GM23338 (cell line): ENCODE measurements around the gene TMTC2. TPM values are rescaled to one million over a fixed set of nuclear protein-coding genes. Genes with fewer than 3 reads are reported as not detected.

Experiments used
- ATAC-seq: fragments of 200-7000 bp; cut with Tn5 transposase; 3 replicates; pipeline ENCODE4 v1.9.1; 2020
- DNase-seq: peaks from one replicate; pipeline ENCODE4 v3.0.0-alpha.2; 2015; ENCODE audit warnings: low spot score
- H2AFZ ChIP-seq: fragments of 200-600 bp; sonication (generic); 2 replicates; pipeline ENCODE4 v1.8.0; 2016; ENCODE audit warnings: antibody characterized with exemption, mild to moderate bottlenecking, moderate library complexity
- H3F3A ChIP-seq: fragments of 200-600 bp; sonication (generic); replicated peaks from 2 replicates; pipeline ENCODE4 v1.8.0; 2017; ENCODE audit warnings: antibody characterized with exemption, mixed run types, low read depth
- H3K27ac ChIP-seq: fragments of 200-600 bp; sonication (generic); 2 replicates; pipeline ENCODE4 v1.6.1; 2016; ENCODE audit warnings: low read depth
- H3K27me3 ChIP-seq: fragments of 200-600 bp; sonication (generic); 2 replicates; pipeline ENCODE4 v1.8.0; 2016; ENCODE audit warnings: mild to moderate bottlenecking, mixed run types, moderate library complexity; ENCODE audit not compliant: insufficient read depth
- H3K36me3 ChIP-seq: fragments of 200-600 bp; sonication (generic); 2 replicates; pipeline ENCODE4 v1.8.0; 2016; ENCODE audit warnings: mild to moderate bottlenecking; ENCODE audit not compliant: insufficient read depth
- H3K4me1 ChIP-seq: fragments of 200-600 bp; sonication (generic); 2 replicates; pipeline ENCODE4 v1.8.0; 2016; ENCODE audit warnings: mild to moderate bottlenecking, moderate library complexity; ENCODE audit not compliant: insufficient read depth
- H3K4me2 ChIP-seq: fragments of 200-600 bp; sonication (generic); 2 replicates; pipeline ENCODE4 v1.7.1; 2017; ENCODE audit warnings: mixed run types
- H3K4me3 ChIP-seq: fragments of 200-600 bp; sonication (generic); 2 replicates; pipeline ENCODE4 v1.6.1; 2016; ENCODE audit warnings: mixed run types
- H3K79me2 ChIP-seq: fragments of 200-600 bp; sonication (generic); replicated peaks from 2 replicates; pipeline ENCODE4 v1.8.0; 2017; ENCODE audit warnings: mild to moderate bottlenecking; ENCODE audit not compliant: insufficient read depth
- H3K9me2 ChIP-seq: fragments of 200-600 bp; sonication (generic); 2 replicates; pipeline ENCODE4 v1.8.0; 2017; ENCODE audit not compliant: insufficient read depth
- H4K20me1 ChIP-seq: fragments of 200-600 bp; sonication (generic); replicated peaks from 2 replicates; pipeline ENCODE4 v1.8.0; 2017; ENCODE audit warnings: mild to moderate bottlenecking; ENCODE audit not compliant: insufficient read depth
- H3K27ac Mint-ChIP-seq: 2 replicates; pipeline ENCODE4 v1.8.0; 2020; ENCODE audit warnings: inconsistent platforms, mild to moderate bottlenecking, moderate library complexity, mixed read lengths
- H3K27me3 Mint-ChIP-seq: 3 replicates; pipeline ENCODE4 v1.8.0; 2022; ENCODE audit warnings: low read depth, mild to moderate bottlenecking, moderate library complexity, mixed read lengths, inconsistent platforms; ENCODE audit not compliant: insufficient read depth, poor library complexity
- H3K36me3 Mint-ChIP-seq: 3 replicates; pipeline ENCODE4 v1.8.0; 2021; ENCODE audit warnings: low read depth, mild to moderate bottlenecking, inconsistent platforms, moderate library complexity, mixed read lengths
- H3K4me1 Mint-ChIP-seq: 3 replicates; pipeline ENCODE4 v1.8.0; 2020; ENCODE audit warnings: mild to moderate bottlenecking, inconsistent platforms, mixed read lengths
- H3K4me3 Mint-ChIP-seq: 3 replicates; pipeline ENCODE4 v1.8.0; 2021; ENCODE audit warnings: moderate library complexity, mild to moderate bottlenecking, inconsistent platforms, mixed read lengths
- H3K9me3 Mint-ChIP-seq: 3 replicates; pipeline ENCODE4 v1.8.0; 2020; ENCODE audit warnings: moderate library complexity, mild to moderate bottlenecking, inconsistent platforms, mixed read lengths
- CREB1 ChIP-seq: fragments of 250-450 bp; sonication (Bioruptor Pico); IDR thresholded peaks from 2 replicates; pipeline ENCODE4 v1.5.0; 2020; ENCODE audit warnings: low read depth, mild to moderate bottlenecking, moderate library complexity
- polyA plus RNA-seq: library from polyadenylated mRNA; unstranded; fragments of >200 nt; fragmentation: Nextera tagmentation; extraction: Ambion mirVana; gene quantifications from 2 replicates; pipeline ENCODE4 v1.2.1, GENCODE V29; 2016
- total RNA-seq: library from RNA; depleted of rRNA; stranded (reverse); fragments of >200 nt; shearing (Covaris generic); gene quantifications from 2 replicates; pipeline ENCODE4 v1.2.3, GENCODE V29; 2014
- TF ChIP-seq, protein P1 (sequence below): fragments of 250-450 bp; sonication (Bioruptor Pico); IDR thresholded peaks from 2 replicates; pipeline ENCODE4 v1.5.0; 2020; ENCODE audit warnings: mild to moderate bottlenecking, moderate library complexity
- TF ChIP-seq, protein P2 (sequence below), 2 experiments: fragments of 200-600 bp in 1 of 2; sonication (generic) in 1 of 2; conservative IDR thresholded peaks; 2 replicates each; pipeline versions ENCODE4 v1.5.1 to v1.6.1; 2016 to 2017; ENCODE audit warnings: antibody characterized with exemption in 2 of 2, low read depth in 2 of 2, mild to moderate bottlenecking in 2 of 2, moderate library complexity in 1 of 2
- TF ChIP-seq, protein P3 (sequence below): IDR thresholded peaks from one replicate; pipeline ENCODE4 v1.6.1; 2018; ENCODE audit warnings: antibody characterized with exemption; ENCODE audit not compliant: unreplicated experiment

Gene TMTC2
- total and polyA plus RNA-seq, 2 experiments from 2014 or later = 0.57 to 6.5 TPM

DNA sequence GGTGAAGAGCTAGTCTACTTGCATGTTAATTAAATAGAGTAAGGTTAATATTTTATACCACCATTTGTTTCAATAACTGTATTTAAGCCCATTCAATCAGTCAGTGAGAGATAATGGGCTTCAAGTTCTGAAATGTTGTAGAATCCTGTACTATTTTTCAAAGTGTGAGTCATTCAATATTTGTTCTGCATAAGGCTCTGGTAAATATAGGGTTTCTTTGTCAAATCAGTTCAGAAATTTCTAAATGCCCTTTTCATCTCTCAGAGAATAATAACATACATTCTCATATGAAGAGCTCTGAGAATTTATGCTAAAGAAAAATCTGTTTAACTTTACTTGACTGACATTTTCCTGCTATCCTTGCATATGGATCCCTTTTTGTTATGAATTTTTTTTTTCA, 493.3 kb downstream of the TMTC2 start (continued):
- TF ChIP-seq, protein P1, sequence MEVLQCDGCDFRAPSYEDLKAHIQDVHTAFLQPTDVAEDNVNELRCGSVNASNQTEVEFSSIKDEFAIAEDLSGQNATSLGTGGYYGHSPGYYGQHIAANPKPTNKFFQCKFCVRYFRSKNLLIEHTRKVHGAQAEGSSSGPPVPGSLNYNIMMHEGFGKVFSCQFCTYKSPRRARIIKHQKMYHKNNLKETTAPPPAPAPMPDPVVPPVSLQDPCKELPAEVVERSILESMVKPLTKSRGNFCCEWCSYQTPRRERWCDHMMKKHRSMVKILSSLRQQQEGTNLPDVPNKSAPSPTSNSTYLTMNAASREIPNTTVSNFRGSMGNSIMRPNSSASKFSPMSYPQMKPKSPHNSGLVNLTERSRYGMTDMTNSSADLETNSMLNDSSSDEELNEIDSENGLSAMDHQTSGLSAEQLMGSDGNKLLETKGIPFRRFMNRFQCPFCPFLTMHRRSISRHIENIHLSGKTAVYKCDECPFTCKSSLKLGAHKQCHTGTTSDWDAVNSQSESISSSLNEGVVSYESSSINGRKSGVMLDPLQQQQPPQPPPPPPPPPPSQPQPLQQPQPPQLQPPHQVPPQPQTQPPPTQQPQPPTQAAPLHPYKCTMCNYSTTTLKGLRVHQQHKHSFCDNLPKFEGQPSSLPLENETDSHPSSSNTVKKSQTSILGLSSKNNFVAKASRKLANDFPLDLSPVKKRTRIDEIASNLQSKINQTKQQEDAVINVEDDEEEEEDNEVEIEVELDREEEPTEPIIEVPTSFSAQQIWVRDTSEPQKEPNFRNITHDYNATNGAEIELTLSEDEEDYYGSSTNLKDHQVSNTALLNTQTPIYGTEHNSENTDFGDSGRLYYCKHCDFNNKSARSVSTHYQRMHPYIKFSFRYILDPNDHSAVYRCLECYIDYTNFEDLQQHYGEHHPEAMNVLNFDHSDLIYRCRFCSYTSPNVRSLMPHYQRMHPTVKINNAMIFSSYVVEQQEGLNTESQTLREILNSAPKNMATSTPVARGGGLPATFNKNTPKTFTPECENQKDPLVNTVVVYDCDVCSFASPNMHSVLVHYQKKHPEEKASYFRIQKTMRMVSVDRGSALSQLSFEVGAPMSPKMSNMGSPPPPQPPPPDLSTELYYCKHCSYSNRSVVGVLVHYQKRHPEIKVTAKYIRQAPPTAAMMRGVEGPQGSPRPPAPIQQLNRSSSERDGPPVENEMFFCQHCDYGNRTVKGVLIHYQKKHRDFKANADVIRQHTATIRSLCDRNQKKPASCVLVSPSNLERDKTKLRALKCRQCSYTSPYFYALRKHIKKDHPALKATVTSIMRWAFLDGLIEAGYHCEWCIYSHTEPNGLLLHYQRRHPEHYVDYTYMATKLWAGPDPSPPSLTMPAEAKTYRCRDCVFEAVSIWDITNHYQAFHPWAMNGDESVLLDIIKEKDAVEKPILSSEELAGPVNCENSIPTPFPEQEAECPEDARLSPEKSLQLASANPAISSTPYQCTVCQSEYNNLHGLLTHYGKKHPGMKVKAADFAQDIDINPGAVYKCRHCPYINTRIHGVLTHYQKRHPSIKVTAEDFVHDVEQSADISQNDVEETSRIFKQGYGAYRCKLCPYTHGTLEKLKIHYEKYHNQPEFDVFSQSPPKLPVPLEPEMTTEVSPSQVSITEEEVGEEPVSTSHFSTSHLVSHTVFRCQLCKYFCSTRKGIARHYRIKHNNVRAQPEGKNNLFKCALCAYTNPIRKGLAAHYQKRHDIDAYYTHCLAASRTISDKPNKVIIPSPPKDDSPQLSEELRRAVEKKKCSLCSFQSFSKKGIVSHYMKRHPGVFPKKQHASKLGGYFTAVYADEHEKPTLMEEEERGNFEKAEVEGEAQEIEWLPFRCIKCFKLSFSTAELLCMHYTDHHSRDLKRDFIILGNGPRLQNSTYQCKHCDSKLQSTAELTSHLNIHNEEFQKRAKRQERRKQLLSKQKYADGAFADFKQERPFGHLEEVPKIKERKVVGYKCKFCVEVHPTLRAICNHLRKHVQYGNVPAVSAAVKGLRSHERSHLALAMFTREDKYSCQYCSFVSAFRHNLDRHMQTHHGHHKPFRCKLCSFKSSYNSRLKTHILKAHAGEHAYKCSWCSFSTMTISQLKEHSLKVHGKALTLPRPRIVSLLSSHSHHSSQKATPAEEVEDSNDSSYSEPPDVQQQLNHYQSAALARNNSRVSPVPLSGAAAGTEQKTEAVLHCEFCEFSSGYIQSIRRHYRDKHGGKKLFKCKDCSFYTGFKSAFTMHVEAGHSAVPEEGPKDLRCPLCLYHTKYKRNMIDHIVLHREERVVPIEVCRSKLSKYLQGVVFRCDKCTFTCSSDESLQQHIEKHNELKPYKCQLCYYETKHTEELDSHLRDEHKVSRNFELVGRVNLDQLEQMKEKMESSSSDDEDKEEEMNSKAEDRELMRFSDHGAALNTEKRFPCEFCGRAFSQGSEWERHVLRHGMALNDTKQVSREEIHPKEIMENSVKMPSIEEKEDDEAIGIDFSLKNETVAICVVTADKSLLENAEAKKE (CRISPR knock-in tag) = no peak
- TF ChIP-seq, protein P2, sequence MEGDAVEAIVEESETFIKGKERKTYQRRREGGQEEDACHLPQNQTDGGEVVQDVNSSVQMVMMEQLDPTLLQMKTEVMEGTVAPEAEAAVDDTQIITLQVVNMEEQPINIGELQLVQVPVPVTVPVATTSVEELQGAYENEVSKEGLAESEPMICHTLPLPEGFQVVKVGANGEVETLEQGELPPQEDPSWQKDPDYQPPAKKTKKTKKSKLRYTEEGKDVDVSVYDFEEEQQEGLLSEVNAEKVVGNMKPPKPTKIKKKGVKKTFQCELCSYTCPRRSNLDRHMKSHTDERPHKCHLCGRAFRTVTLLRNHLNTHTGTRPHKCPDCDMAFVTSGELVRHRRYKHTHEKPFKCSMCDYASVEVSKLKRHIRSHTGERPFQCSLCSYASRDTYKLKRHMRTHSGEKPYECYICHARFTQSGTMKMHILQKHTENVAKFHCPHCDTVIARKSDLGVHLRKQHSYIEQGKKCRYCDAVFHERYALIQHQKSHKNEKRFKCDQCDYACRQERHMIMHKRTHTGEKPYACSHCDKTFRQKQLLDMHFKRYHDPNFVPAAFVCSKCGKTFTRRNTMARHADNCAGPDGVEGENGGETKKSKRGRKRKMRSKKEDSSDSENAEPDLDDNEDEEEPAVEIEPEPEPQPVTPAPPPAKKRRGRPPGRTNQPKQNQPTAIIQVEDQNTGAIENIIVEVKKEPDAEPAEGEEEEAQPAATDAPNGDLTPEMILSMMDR (conservative IDR thresholded peaks at IDR 0.05; ENCODE audit: low read depth in 2 of 2) = no peak

DNA sequence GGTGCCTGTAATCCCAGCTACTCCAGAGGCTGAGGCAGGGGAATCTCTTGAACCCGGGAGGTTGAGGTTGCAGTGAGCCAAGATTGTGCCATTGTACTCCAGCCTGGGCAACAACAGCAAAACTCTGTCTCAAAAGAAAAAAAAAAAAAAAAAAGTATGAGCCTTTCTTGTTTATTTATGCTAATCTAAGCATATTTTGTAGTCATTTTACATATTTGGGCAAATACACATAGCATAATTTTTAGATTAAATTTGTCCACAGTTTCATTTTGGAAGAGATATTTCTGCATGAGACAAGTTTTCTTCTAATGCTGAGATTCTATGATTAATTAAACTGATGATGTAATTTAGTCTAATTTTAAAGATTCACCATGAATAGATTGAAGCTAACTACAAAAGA, 494.4 kb downstream of the TMTC2 start:
- Mint-ChIP-seq H3K9me3 (no peaks in the 10 kb centered on the region), H3K36me3 (no peaks in the 10 kb centered on the region), H3K4me1 (peaks cover 7% of the 10 kb centered on the region; the same call in 1 of the 3 replicates), H3K27me3 (no peaks in the 10 kb centered on the region), H3K27ac (no peak overlapping the region), H3K4me3 (no peak overlapping the region)
- ATAC-seq = no peak
- H3K4me1 ChIP-seq = no peaks in the 10 kb centered on the region
- H3K4me3 ChIP-seq = no peak overlapping the region
- no peak overlapping the region for H3K4me2 ChIP-seq
- no peaks in the 10 kb centered on the region for H3K27me3 ChIP-seq
- no peak overlapping the region for H2AFZ ChIP-seq
- H3K27ac ChIP-seq = no peak overlapping the region
- H3K9me2 ChIP-seq = no peaks in the 10 kb centered on the region
- no peaks in the 10 kb centered on the region for H3K79me2 ChIP-seq
- H4K20me1 ChIP-seq = no peaks in the 10 kb centered on the region
- H3K36me3 ChIP-seq = no peaks in the 10 kb centered on the region
- no peak for DNase-seq
- no peaks in the 10 kb centered on the region for H3F3A ChIP-seq
- no peak for TF ChIP-seq CREB1 (CRISPR knock-in tag)
- TF ChIP-seq, protein P3, sequence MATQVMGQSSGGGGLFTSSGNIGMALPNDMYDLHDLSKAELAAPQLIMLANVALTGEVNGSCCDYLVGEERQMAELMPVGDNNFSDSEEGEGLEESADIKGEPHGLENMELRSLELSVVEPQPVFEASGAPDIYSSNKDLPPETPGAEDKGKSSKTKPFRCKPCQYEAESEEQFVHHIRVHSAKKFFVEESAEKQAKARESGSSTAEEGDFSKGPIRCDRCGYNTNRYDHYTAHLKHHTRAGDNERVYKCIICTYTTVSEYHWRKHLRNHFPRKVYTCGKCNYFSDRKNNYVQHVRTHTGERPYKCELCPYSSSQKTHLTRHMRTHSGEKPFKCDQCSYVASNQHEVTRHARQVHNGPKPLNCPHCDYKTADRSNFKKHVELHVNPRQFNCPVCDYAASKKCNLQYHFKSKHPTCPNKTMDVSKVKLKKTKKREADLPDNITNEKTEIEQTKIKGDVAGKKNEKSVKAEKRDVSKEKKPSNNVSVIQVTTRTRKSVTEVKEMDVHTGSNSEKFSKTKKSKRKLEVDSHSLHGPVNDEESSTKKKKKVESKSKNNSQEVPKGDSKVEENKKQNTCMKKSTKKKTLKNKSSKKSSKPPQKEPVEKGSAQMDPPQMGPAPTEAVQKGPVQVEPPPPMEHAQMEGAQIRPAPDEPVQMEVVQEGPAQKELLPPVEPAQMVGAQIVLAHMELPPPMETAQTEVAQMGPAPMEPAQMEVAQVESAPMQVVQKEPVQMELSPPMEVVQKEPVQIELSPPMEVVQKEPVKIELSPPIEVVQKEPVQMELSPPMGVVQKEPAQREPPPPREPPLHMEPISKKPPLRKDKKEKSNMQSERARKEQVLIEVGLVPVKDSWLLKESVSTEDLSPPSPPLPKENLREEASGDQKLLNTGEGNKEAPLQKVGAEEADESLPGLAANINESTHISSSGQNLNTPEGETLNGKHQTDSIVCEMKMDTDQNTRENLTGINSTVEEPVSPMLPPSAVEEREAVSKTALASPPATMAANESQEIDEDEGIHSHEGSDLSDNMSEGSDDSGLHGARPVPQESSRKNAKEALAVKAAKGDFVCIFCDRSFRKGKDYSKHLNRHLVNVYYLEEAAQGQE = no peak
